LHCN-M2 (cell line): ENCODE measurements around the gene TMA7B. TPM values are rescaled to one million over a fixed set of nuclear protein-coding genes. Genes with fewer than 3 reads are reported as not detected.

Experiments
- DNase-seq: peaks from one replicate; pipeline ENCODE4 v3.0.0-alpha.2; 2012; ENCODE audit warnings: low read depth
- polyA plus RNA-seq: library from polyadenylated mRNA; unstranded; fragments of >200 nt; gene quantifications from one replicate; pipeline ENCODE4 v1.2.1, GENCODE V29; 2012; ENCODE audit warnings: missing spikeins
- total RNA-seq: library from RNA; depleted of rRNA; stranded (reverse); fragments of >200 nt; gene quantifications from 2 replicates; pipeline ENCODE4 v1.2.3, GENCODE V29; 2014; rRNA removed

The TMA7B gene
- not detected in 2 replicates for total RNA-seq
- 0.06 TPM for polyA plus RNA-seq

DNA sequence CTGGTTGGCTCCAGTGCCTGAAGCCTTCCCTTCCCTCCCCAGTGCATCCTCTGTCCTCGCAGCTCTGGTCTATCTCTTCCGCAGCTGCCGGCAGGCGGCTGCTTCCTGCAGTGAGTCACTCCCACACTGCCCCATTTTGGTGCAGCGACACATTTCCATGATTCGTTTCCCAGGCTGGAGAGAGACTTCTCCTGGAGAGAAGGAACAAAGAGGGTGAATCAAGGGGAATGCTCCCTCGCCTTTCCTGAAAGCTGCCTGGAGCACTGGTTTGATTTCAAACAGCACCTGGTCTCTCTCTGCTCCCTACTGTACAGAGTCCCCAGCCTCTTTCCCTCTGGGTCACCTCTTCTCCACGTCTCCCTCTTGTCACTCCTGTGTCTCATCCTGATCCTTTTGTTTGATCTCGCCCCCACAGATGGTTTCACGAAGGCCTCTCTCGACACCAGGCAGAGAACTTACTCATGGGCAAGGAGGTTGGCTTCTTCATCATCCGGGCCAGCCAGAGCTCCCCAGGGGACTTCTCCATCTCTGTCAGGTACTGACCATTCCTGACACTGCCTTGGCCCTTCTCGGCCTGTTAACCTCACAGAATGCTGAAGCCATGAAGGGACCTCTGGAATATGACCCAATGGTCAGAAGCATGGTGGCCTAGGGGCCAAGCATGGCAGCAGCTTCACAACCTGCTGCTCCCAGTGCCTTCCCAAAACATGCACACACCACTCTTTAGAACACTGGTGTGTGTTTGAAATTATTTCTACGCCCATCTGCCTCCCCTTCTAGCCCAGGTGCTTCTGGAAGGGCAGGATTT lies at the start of gene TMA7B:
TSS of gene TMA7B (plus strand) at position 758 of the 808 bp plus-strand sequence. CDS start 3,978 bp downstream, outside the sequence.
- peak; percentile 55 for DNase-seq

- DNase-seq = no peak
These were observed 49.2 kb upstream of the TMA7B start for GRCh38 chr22:39910876-39911613.

GRCh38 chr22:39913321-39913720 lies 46.9 kb upstream of the TMA7B start:
- DNase-seq = no peak

DNA sequence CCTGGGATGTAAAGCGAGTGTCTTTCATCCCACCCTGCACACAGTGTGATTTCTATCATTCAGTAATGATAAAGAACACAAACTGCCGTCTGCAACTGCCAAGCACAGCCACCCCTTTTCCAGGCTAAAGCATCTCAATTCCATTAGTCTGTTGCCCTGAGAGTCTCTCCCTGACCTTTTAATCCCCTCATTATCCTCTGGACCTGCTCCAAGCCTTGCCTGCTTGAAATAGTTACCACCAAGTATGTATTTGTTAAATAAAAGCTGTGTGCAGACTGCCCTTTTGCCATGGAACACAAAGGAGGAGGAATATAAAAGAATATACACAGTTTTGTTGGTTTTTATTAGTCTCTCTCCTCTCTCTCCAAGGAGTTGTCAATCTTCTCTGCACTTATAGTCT lies 46.3 kb upstream of the TMA7B start:
- DNase-seq = no peak

GRCh38 chr22:39914584-39914983 lies 45.6 kb upstream of the TMA7B start:
- no peak for DNase-seq

- no peak for DNase-seq
These were observed 44.9 kb upstream of the TMA7B start for GRCh38 chr22:39915295-39915726.

- no peak for DNase-seq
These were observed 43.7 kb upstream of the TMA7B start for GRCh38 chr22:39916496-39916895.

- DNase-seq = no peak
These were observed 43.0 kb upstream of the TMA7B start for GRCh38 chr22:39917197-39917643.

DNA sequence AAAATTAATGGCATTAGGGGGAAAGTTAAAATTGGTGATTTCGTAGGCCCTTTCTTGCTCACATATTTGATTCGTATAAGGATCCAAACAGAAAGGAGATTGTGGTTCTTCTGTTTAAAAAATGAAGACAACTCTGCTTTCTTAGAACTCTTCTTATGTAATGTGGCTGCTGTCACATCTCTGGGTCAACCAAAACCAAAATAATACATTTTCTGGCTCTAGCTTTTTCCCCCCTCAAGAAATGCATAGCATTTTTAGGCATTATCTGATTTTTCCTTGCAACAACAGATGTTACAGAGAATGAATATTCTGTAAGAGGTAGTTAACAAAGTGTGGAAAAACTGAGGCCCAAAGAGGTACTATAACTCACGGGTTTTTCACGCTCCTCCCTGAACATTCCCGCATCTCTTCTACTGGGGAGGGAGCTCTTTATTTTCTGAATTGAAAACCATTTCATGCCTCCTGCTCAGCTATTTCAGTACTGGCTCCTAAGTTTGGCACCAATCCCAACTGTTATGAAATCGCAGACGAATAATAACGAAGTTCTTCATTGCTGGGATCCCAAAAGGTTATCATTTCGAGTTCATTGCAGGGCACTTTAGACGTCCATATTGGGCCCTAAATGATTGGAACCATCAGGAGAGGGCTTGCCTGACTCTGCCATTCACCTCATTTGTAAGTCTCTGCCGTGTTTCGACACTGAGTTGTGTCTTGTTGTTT lies 42.3 kb upstream of the TMA7B start:
- no peak for DNase-seq

DNA sequence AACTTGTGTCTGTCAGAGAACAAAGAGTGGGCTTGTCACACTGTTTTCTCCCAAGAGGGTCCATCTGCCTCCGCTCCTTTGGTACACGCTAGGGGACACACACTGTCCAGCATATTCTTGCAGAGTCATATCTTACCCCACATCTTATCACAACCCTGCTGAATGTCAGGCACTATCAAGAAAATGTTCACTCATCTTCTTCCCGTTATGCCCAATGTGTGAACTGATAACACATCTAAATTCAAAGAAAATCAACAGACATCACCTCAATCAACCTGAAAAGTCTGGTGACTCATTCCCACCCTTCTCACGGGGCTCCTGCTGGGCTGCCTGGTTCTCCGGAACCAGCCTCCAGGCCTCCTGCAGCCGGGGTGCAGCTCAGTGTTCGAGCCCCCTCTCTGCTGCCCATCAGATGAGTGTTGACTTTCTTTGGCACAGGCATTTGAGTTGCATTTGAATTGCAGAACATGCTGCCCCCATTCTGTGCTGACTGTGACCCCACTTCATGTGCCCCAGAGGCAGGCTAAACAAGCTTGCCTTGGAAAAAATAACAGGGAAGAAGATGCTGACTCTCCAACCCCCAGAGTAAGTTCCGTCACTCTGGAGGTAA lies 40.0 kb upstream of the TMA7B start:
- no peak for DNase-seq

DNA sequence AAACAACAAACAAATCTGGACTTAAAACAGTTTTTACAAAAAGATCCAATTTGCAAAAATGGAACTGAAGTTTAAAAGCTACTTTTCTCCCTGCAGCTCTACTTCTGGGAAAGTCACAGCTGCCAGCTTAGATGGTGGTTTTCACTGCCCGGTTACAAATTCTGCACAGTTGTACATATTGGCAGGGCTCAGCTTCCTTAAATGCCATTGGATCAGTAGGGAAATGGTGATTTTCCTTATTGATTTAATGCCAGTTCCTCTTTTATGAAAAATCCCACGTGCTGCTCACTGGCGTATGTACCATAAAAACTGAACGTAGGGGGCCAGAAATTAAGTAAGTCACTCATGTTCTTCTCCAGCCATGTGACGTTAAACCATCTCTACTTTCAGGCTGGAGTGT lies 36.5 kb upstream of the TMA7B start:
- DNase-seq = no peak

DNA sequence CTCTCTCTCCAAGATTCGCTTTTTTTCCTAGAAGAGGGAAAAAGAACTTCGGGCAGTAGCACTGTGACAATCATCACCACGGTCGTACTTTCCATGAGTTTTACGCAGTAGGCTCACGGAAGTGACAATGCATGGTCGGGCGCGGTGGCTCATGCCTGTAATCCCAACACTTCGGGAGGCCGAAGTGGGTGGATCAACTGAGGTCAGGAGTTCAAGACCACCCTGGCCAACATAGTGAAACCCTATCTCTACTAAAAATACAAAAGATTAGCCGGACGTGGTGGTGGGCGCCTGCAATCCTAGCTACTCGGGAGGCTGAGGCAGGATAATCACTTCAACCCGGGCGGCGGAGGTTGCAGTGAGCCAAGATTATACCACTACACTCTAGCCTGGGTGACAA lies 35.9 kb upstream of the TMA7B start:
- no peak for DNase-seq

- DNase-seq = no peak
These were observed 34.9 kb upstream of the TMA7B start for GRCh38 chr22:39925273-39925672.

- DNase-seq = no peak
These were observed 34.1 kb upstream of the TMA7B start for GRCh38 chr22:39925909-39926679.

- DNase-seq = no peak
These were observed 33.4 kb upstream of the TMA7B start for GRCh38 chr22:39926753-39927152.

- no peak for DNase-seq
These were observed 32.7 kb upstream of the TMA7B start for GRCh38 chr22:39927544-39927943.

DNA sequence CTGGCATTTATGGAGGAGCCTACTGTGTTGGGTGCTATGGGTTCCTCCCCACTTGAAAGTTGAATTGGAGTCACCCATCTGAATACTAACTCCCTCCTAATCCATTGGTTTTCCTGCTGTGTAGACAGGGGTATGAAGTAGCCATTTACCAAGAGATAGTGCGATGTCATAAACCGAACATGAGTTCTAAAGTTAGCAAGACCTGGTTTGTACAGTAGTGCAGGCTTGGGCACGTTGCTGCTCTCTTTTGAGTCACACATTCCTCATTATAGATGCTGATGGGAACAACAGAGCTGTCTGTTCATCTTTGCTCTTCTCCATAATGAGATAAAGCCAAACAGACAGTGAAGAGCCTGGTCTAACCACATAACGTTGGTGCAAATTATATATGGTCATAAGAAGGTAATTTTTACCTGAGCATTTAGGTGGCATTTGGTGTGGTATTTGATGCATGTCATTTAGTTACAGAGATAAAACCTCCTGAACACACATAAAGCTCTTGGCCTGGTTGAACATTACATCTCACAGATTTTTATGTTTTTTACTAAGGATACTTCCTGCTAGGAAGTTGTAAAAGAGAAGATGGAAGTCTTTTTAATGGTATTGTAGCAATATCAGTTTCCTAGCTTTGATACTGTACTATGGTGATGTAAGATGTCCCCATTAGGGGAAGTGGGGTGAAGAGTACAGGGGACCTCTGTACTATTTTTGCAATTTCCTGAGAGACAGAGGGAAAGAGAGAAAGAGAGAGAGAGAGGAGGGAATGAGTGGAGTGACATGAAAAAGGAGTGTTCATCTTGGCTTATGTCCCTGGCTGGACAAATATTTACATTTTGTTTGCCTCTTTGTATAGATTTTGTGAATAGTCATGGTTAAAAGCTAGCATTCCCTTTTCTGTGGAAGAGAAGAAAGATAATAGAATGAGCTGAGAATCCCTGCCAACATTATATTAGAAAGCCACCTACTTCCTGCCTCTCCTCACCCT lies 31.4 kb upstream of the TMA7B start:
- DNase-seq = no peak

DNA sequence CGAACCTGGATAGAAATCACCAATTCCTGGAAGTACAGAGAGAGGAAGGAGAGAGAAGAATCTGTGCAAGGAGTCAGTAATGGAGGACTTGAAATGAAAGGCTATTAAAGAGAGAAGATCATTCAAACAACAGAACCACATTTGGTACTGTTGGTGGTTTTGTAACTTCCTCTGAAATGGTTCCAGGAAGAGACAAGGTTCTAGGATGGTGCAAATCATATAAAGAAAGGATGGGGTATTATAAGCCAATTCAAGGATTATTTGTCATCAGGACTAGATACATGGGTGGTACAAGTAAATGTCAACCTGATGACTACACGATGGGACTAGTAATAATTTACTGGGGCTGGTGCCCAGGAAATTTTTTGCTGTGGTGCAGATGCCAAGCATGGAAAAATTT lies 28.9 kb upstream of the TMA7B start:
- DNase-seq = no peak

- no peak for DNase-seq
These were observed 28.0 kb upstream of the TMA7B start for GRCh38 chr22:39932166-39932565.
